Fibroblast of skin of abdomen (primary cell): ENCODE results near the gene SETDB2.
"Not testable (repeated sequence)": the region's sequence is repeated elsewhere in the genome, so short reads cannot be mapped to it uniquely, and the experiment has no call there.

Source experiments
- DNase-seq: peaks from one replicate; pipeline ENCODE4 v3.0.0-alpha.2; 2013

SETDB2 gene

GRCh38 chr13:49466292-49466838 lies 22.3 kb downstream of the SETDB2 start:
- no peak for DNase-seq

- DNase-seq, result no peak
These were observed 28.1 kb downstream of the SETDB2 start for GRCh38 chr13:49472186-49472585.

GRCh38 chr13:49476529-49476928 lies 32.5 kb downstream of the SETDB2 start:
- no peak for DNase-seq

GRCh38 chr13:49481788-49482187 lies 37.7 kb downstream of the SETDB2 start:
- no peak for DNase-seq

GRCh38 chr13:49488563-49488962 lies 44.5 kb downstream of the SETDB2 start:
- DNase-seq, result no peak

GRCh38 chr13:49494645-49495044 lies 50.6 kb downstream of the SETDB2 start:
- DNase-seq, result no peak

GRCh38 chr13:49495783-49496762 lies 52.0 kb downstream of the SETDB2 start, which contains the start of gene PHF11:
Gene PHF11, plus strand, starts transcription at chr13:49495953. Its CDS starts 49 bp downstream, at chr13:49496002.
- peak; percentile 70 for DNase-seq

- not testable (repeated sequence) for DNase-seq
These were observed 52.8 kb downstream of the SETDB2 start for GRCh38 chr13:49496837-49497236.

- no peak for DNase-seq
These were observed 53.2 kb downstream of the SETDB2 start for GRCh38 chr13:49497272-49497671.

- no peak for DNase-seq
These were observed 54.1 kb downstream of the SETDB2 start for GRCh38 chr13:49498206-49498605.

- peak; percentile 63 for DNase-seq
These were observed 56.0 kb downstream of the SETDB2 start for GRCh38 chr13:49499889-49500660.

GRCh38 chr13:49502954-49503353 lies 58.9 kb downstream of the SETDB2 start:
- DNase-seq, result peak; percentile 48

- DNase-seq, result no peak
These were observed 59.9 kb downstream of the SETDB2 start for GRCh38 chr13:49503951-49504350.

- DNase-seq, result no peak
These were observed 68.5 kb downstream of the SETDB2 start for GRCh38 chr13:49512578-49512977.

- no peak for DNase-seq
These were observed 72.4 kb downstream of the SETDB2 start for GRCh38 chr13:49516467-49516866.

GRCh38 chr13:49517461-49517860 lies 73.4 kb downstream of the SETDB2 start:
- DNase-seq, result peak; percentile 11

- DNase-seq, result no peak
These were observed 77.2 kb downstream of the SETDB2 start for GRCh38 chr13:49521224-49521623.

- DNase-seq, result no peak
These were observed 80.8 kb downstream of the SETDB2 start for GRCh38 chr13:49524740-49525501.

- no peak for DNase-seq
These were observed 83.0 kb downstream of the SETDB2 start for GRCh38 chr13:49527123-49527522.

GRCh38 chr13:49528161-49528560 lies 84.1 kb downstream of the SETDB2 start:
- DNase-seq, result no peak

- no peak for DNase-seq
These were observed 86.4 kb downstream of the SETDB2 start for GRCh38 chr13:49530457-49530856.

- no peak for DNase-seq
These were observed 88.5 kb downstream of the SETDB2 start for GRCh38 chr13:49532593-49532992.
